ENCODE results near the gene FBXO24. TPM values are rescaled to one million over a fixed set of nuclear protein-coding genes. Genes with fewer than 3 reads are reported as not detected.
A peak's percentile ranks its signal among the peaks of the same experiment; 100 is the strongest.

Gene FBXO24
- total and polyA plus RNA-seq, 2 of the 4 experiments (the other 2 are of a cell fraction) = 0.43 to 0.54 TPM

- H2BK15ac ChIP-seq (ENCODE audit: low read depth, low read length) = no peak overlapping the region
- ChIA-PET POLR2A (ENCODE audit: unreplicated experiment) (interaction anchor here (0.6 to 1.2 kb wide), 3 partner anchors 27 to 115 kb away, joined by 3 to 5 read pairs (median 4); partner anchors contain the start of genes FBXO24 and LRCH4), CTCF (interaction anchor here (0.8 to 1.2 kb wide), 4 partner anchors 24 to 232 kb away, joined by 3 to 4 read pairs (median 3); partner anchors contain the start of gene GNB2)
- H4K20me1 ChIP-seq (ENCODE audit: insufficient read depth, low read length) = no peaks in the 10 kb centered on the region
- peak overlapping the region; percentile 74; the same call in 1 of the 2 replicates for H3K14ac ChIP-seq (replicated peaks; ENCODE audit: low read depth, low read length)
- dilution Hi-C loops (cut with HindIII; ENCODE audit: low sequenced_read_pairs, unreplicated experiment) = no loop called here
- H3K56ac ChIP-seq (ENCODE audit: extremely low read depth, insufficient read depth, low read length) = no peak overlapping the region
- H3K4me2 ChIP-seq (ENCODE audit: low read depth, low read length) = peak overlapping the region; percentile 99
- H3K23ac ChIP-seq (ENCODE audit: low read depth, low read length) = peak overlapping the region; percentile 19; the same call in 1 of the 2 replicates
- H2BK120ac ChIP-seq (ENCODE audit: low read depth, low read length) = no peak overlapping the region
- H3K9me3 ChIP-seq (ENCODE audit: control insufficient read depth, insufficient read depth, low read length) = no peaks in the 10 kb centered on the region
- peak overlapping the region; percentile 13; the same call in 1 of the 2 replicates for H3K27ac ChIP-seq (ENCODE audit: insufficient read depth, low read length)
- DNase-seq (no peak), ATAC-seq (ENCODE audit: low read depth) (peak; percentile 4)
- peak overlapping the region; percentile 95 for H2AFZ ChIP-seq (replicated peaks; ENCODE audit: low read length, poor library complexity)
- H4K91ac ChIP-seq (ENCODE audit: insufficient read depth, low read depth, low read length) = peak overlapping the region; percentile 40; the same call in 1 of the 2 replicates
- WGBS, 2 experiments (ENCODE audit: extremely low coverage in 2 of 2, insufficient read length in 1 of 2) = 6% methylated on average over 6 of the region's 29 CpGs; no CpG with 5 or more reads in 1 of the 2 experiments
- no peak overlapping the region for H2BK20ac ChIP-seq (ENCODE audit: low read depth, low read length)
- no peaks in the 10 kb centered on the region for H3K27me3 ChIP-seq (ENCODE audit: control insufficient read depth, insufficient read depth, low read length)
- TF ChIP-seq NFE2L2 (IDR thresholded peaks at IDR 0.05; ENCODE audit: low read depth, low read length) (no peak), RFX5 (IDR thresholded peaks at IDR 0.05; ENCODE audit: low read depth, low read length) (no peak)
- peak overlapping the region; percentile 61 for H3K9ac ChIP-seq (ENCODE audit: low read depth, low read length)
- peaks cover 4% of the 10 kb centered on the region; the same call in 1 of the 2 replicates for H3K36me3 ChIP-seq (ENCODE audit: control insufficient read depth, insufficient read depth, low read length)
- H2BK5ac ChIP-seq (ENCODE audit: low read depth, low read length, poor library complexity, severe bottlenecking) = no peak overlapping the region
- H3K18ac ChIP-seq (ENCODE audit: low read depth, low read length) = no peak overlapping the region
- H4K5ac ChIP-seq (ENCODE audit: low read depth, low read length) = no peak overlapping the region
- H3K4me1 ChIP-seq (ENCODE audit: control insufficient read depth, insufficient read depth, low read length) = peaks cover 6% of the 10 kb centered on the region
- peak overlapping the region; percentile 97 for H2AK9ac ChIP-seq (replicated peaks; ENCODE audit: low read depth, low read length, poor library complexity)
- H2AK5ac ChIP-seq (ENCODE audit: low read depth, low read length) = peak overlapping the region; percentile 66; the same call in 1 of the 2 replicates
- H3K9me1 ChIP-seq (ENCODE audit: insufficient read depth, low read length) = peaks cover 3% of the 10 kb centered on the region; the same call in 1 of the 2 replicates
- in situ Hi-C loops (cut with MboI; ENCODE audit: low sequenced_read_pairs) = no loop called here
- BruUV-seq (replicated peaks) = TSS peak; percentile 41
- intact Hi-C loops (cut with micrococcal nuclease) = loop anchor here (2.0 to 5.0 kb wide), 2 partner anchors 60 to 239 kb away; partner anchors contain the start of genes GNB2 and SLC12A9
- H3K79me1 ChIP-seq (ENCODE audit: low read depth in 1 of 2, low read length in 2 of 2) = peaks cover 0 to 19% of the 10 kb centered on the region in 2 experiments; a peak in 3 of 4 replicates
- peak overlapping the region in 1 of 2 experiments; percentile 4; a peak in 1 of 4 replicates for H4K8ac ChIP-seq (ENCODE audit: low read depth in 2 of 2, low read length in 2 of 2)
- H3K4ac ChIP-seq (ENCODE audit: low read depth, low read length) = peak overlapping the region; percentile 17
- H3K4me3 ChIP-seq (ENCODE audit: insufficient read depth, low read depth, low read length) = peak overlapping the region; percentile 68
These were observed 26.7 kb downstream of the FBXO24 start for GRCh38 chr7:100612730-100613390.

Measured in IMR-90 (cell line).